NB4 (cell line): ENCODE results near the gene AGFG1.

Source experiments
- CTCF ChIP-seq: IDR thresholded peaks from one replicate; pipeline ENCODE4 v1.5.1; 2012; ENCODE audit warnings: low read depth, low read length
- TF ChIP-seq, protein P1 (sequence below): IDR thresholded peaks from 2 replicates; pipeline ENCODE4 v1.6.1; 2011; ENCODE audit warnings: low read depth, low read length

- no peak for TF ChIP-seq CTCF
- TF ChIP-seq, protein P1, sequence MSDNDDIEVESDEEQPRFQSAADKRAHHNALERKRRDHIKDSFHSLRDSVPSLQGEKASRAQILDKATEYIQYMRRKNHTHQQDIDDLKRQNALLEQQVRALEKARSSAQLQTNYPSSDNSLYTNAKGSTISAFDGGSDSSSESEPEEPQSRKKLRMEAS: no peak
These were observed 7.1 kb upstream of the AGFG1 start for GRCh38 chr2:227464851-227465250.
